ENCODE results near the gene SOAT2. TPM values are rescaled to one million over a fixed set of nuclear protein-coding genes. Genes with fewer than 3 reads are reported as not detected.

The SOAT2 gene
- total and polyA plus RNA-seq, 4 donors, result 0.48 to 9.4 (median 1.3) TPM

DNA sequence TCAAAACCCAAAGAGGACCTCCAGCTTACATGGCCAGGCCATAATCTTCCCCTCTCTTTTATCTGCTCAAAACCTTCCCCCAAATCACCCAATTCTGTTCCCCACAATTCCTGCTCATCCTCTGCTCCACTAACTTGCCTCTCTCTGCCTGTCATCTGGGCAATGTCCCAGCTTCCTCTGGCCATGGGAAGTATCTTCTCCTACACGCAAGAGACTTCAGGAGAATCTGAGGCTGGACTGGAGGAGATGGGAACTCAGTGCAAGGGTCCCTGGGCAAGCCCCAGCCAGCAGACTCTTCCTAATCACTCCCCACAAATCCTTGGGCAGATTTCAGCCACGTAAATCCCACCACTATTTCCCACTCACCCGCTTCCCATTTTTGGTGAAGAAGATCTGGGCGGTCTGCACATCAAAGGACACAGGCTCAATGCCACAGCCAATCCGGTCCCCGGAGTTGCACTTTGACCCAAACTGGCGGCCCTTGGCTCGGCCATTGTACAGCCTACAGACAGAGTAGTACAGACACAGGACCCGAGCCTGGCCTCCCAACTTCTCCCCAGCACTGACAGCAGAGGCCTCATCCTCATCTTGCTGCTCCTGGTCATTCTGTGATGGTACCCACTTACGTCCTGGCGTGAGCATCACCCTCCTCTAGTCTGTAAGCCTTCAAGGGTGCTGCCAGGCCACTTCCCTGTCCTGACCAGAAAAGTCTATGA is 28.8 kb upstream of the SOAT2 start:
- Histone ChIP-seq H3K4me3 (ENCODE audit: low read depth in 1 of 3, low read length in 3 of 3) (no peak overlapping the region), H3K4me1 (ENCODE audit: control insufficient read depth in 4 of 4, insufficient read depth in 4 of 4, low read length in 3 of 4) (peaks cover 4 to 29% (median 11%) of the 10 kb centered on the region in 4 donors), H3K27me3 (ENCODE audit: control insufficient read depth in 4 of 4, insufficient read depth in 4 of 4, low read length in 3 of 4) (no peaks in the 10 kb centered on the region), H3K27ac (ENCODE audit: low read depth in 1 of 2, low read length in 2 of 2) (no peak overlapping the region), H3K36me3 (ENCODE audit: control insufficient read depth in 4 of 4, insufficient read depth in 3 of 4, low read depth in 1 of 4, low read length in 3 of 4) (peaks cover 6 to 16% (median 8%) of the 10 kb centered on the region in 4 donors), H3K9me3 (ENCODE audit: control insufficient read depth in 4 of 4, low read length in 3 of 4) (no peaks in the 10 kb centered on the region), H3K9ac (ENCODE audit: low read depth in 1 of 2, low read length in 2 of 2) (no peak overlapping the region)
- no peak for DNase-seq (ENCODE audit: low spot score)
- TF ChIP-seq JUND (IDR thresholded peaks at IDR 0.05) (no peak), TAF1 (conservative IDR thresholded peaks at IDR 0.05) (no peak), GABPA (IDR thresholded peaks at IDR 0.05 in 1 of 2, conservative IDR thresholded peaks at IDR 0.05 in 1 of 2) (no peak), HNF4A (conservative IDR thresholded peaks at IDR 0.05) (no peak), FOXA1 (IDR thresholded peaks at IDR 0.05) (no peak), HNF4G (IDR thresholded peaks at IDR 0.05) (no peak), YY1 (IDR thresholded peaks at IDR 0.05) (no peak), RAD21 (IDR thresholded peaks at IDR 0.05) (no peak), NR2F2 (IDR thresholded peaks at IDR 0.05) (no peak), EGR1 (IDR thresholded peaks at IDR 0.05; ENCODE audit: low read depth in 2 of 2) (no peak), FOXA2 (IDR thresholded peaks at IDR 0.05) (no peak)
- TF ChIP-seq, protein P1, sequence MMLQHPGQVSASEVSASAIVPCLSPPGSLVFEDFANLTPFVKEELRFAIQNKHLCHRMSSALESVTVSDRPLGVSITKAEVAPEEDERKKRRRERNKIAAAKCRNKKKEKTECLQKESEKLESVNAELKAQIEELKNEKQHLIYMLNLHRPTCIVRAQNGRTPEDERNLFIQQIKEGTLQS (IDR thresholded peaks at IDR 0.05), result no peak
- TF ChIP-seq, protein P2, sequence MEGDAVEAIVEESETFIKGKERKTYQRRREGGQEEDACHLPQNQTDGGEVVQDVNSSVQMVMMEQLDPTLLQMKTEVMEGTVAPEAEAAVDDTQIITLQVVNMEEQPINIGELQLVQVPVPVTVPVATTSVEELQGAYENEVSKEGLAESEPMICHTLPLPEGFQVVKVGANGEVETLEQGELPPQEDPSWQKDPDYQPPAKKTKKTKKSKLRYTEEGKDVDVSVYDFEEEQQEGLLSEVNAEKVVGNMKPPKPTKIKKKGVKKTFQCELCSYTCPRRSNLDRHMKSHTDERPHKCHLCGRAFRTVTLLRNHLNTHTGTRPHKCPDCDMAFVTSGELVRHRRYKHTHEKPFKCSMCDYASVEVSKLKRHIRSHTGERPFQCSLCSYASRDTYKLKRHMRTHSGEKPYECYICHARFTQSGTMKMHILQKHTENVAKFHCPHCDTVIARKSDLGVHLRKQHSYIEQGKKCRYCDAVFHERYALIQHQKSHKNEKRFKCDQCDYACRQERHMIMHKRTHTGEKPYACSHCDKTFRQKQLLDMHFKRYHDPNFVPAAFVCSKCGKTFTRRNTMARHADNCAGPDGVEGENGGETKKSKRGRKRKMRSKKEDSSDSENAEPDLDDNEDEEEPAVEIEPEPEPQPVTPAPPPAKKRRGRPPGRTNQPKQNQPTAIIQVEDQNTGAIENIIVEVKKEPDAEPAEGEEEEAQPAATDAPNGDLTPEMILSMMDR (IDR thresholded peaks at IDR 0.05; ENCODE audit: low read depth, low read length, missing input control), result no peak
- WGBS, result 89% methylated on average over 11 of the region's 11 CpGs

DNA sequence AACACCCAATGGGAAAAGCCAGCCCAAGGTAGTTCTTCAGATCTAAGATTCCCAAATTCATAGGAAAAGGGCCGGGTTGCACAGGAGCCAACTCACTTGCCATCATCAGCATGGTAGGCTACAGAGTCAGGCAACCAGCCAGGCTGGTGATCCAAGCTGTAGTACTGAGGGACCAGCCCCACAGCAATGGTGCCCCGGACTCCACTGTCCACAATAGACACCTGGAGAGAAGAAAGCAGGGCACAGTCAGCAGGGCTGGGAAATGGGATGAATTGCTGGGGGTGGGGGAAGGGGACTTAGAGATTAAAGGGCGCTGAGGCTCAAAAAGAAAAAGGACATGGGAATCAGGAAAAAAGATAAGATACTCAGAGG is 28.3 kb upstream of the SOAT2 start:
- TF ChIP-seq TAF1 (conservative IDR thresholded peaks at IDR 0.05) (no peak), HNF4A (conservative IDR thresholded peaks at IDR 0.05) (no peak), RXRA (IDR thresholded peaks at IDR 0.05) (no peak), FOXA1 (IDR thresholded peaks at IDR 0.05) (no peak), HNF4G (IDR thresholded peaks at IDR 0.05) (no peak), JUND (IDR thresholded peaks at IDR 0.05) (no peak), SP1 (IDR thresholded peaks at IDR 0.05) (no peak), NR2F2 (IDR thresholded peaks at IDR 0.05) (no peak), RAD21 (IDR thresholded peaks at IDR 0.05) (no peak), EGR1 (IDR thresholded peaks at IDR 0.05; ENCODE audit: low read depth in 2 of 2) (no peak)
- TF ChIP-seq, protein P3, sequence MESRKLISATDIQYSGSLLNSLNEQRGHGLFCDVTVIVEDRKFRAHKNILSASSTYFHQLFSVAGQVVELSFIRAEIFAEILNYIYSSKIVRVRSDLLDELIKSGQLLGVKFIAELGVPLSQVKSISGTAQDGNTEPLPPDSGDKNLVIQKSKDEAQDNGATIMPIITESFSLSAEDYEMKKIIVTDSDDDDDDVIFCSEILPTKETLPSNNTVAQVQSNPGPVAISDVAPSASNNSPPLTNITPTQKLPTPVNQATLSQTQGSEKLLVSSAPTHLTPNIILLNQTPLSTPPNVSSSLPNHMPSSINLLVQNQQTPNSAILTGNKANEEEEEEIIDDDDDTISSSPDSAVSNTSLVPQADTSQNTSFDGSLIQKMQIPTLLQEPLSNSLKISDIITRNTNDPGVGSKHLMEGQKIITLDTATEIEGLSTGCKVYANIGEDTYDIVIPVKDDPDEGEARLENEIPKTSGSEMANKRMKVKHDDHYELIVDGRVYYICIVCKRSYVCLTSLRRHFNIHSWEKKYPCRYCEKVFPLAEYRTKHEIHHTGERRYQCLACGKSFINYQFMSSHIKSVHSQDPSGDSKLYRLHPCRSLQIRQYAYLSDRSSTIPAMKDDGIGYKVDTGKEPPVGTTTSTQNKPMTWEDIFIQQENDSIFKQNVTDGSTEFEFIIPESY (IDR thresholded peaks at IDR 0.05), result no peak
- TF ChIP-seq, protein P4, sequence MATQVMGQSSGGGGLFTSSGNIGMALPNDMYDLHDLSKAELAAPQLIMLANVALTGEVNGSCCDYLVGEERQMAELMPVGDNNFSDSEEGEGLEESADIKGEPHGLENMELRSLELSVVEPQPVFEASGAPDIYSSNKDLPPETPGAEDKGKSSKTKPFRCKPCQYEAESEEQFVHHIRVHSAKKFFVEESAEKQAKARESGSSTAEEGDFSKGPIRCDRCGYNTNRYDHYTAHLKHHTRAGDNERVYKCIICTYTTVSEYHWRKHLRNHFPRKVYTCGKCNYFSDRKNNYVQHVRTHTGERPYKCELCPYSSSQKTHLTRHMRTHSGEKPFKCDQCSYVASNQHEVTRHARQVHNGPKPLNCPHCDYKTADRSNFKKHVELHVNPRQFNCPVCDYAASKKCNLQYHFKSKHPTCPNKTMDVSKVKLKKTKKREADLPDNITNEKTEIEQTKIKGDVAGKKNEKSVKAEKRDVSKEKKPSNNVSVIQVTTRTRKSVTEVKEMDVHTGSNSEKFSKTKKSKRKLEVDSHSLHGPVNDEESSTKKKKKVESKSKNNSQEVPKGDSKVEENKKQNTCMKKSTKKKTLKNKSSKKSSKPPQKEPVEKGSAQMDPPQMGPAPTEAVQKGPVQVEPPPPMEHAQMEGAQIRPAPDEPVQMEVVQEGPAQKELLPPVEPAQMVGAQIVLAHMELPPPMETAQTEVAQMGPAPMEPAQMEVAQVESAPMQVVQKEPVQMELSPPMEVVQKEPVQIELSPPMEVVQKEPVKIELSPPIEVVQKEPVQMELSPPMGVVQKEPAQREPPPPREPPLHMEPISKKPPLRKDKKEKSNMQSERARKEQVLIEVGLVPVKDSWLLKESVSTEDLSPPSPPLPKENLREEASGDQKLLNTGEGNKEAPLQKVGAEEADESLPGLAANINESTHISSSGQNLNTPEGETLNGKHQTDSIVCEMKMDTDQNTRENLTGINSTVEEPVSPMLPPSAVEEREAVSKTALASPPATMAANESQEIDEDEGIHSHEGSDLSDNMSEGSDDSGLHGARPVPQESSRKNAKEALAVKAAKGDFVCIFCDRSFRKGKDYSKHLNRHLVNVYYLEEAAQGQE (IDR thresholded peaks at IDR 0.05), result no peak
- TF ChIP-seq, protein P1 (IDR thresholded peaks at IDR 0.05), result no peak
- TF ChIP-seq, protein P5, sequence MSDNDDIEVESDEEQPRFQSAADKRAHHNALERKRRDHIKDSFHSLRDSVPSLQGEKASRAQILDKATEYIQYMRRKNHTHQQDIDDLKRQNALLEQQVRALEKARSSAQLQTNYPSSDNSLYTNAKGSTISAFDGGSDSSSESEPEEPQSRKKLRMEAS (IDR thresholded peaks at IDR 0.05), result no peak
- TF ChIP-seq, protein P2 (IDR thresholded peaks at IDR 0.05; ENCODE audit: low read depth, low read length, missing input control), result no peak
- H3K4me3 ChIP-seq (ENCODE audit: low read depth in 1 of 3, low read length in 3 of 3), result no peak overlapping the region
- WGBS, result 95% methylated on average over 3 of the region's 3 CpGs
- no peaks in the 10 kb centered on the region for H3K27me3 ChIP-seq (ENCODE audit: control insufficient read depth in 4 of 4, insufficient read depth in 4 of 4, low read length in 3 of 4)
- no peak overlapping the region for H3K9ac ChIP-seq (ENCODE audit: low read depth in 1 of 2, low read length in 2 of 2)
- H3K9me3 ChIP-seq (ENCODE audit: control insufficient read depth in 4 of 4, low read length in 3 of 4), result no peaks in the 10 kb centered on the region
- H3K4me1 ChIP-seq (ENCODE audit: control insufficient read depth in 4 of 4, insufficient read depth in 4 of 4, low read length in 3 of 4), result peaks cover 5 to 33% (median 14%) of the 10 kb centered on the region in 4 donors
- H3K36me3 ChIP-seq (ENCODE audit: control insufficient read depth in 4 of 4, insufficient read depth in 3 of 4, low read depth in 1 of 4, low read length in 3 of 4), result peaks cover 6 to 16% (median 8%) of the 10 kb centered on the region in 4 donors
- no peak overlapping the region for H3K27ac ChIP-seq (ENCODE audit: low read depth in 1 of 2, low read length in 2 of 2)
- no peak for DNase-seq (ENCODE audit: low spot score)
